K562 (cell line): ENCODE measurements around the gene CDYL2. TPM values are rescaled to one million over a fixed set of nuclear protein-coding genes. Genes with fewer than 3 reads are reported as not detected.

ENCODE experiments used
- ATAC-seq: fragments of 200-7000 bp; cut with Tn5 transposase; 3 replicates; pipeline ENCODE4 v1.9.1; 2020; ENCODE audit warnings: moderate library complexity
- BruUV-seq: library from RNA; stranded (reverse); fragments of 400-500 nt; replicated peaks from 2 replicates; lab custom pipeline; 2021; lab: Mats Ljungman, UMichigan
- CTCF ChIA-PET: fragments of 300-600 bp; formaldehyde crosslinking; extraction: SDS; loops from one replicate; lab custom pipeline; 2021; ENCODE audit warnings: low intra/inter-chr PET ratio; lab: Yijun Ruan, JAX
- POLR2A ChIA-PET: fragments of 300-600, 350-650 bp; sonication (Branson Sonifier 250); formaldehyde crosslinking; extraction: SDS; loops from one replicate; lab custom pipeline; 2021; ENCODE audit warnings: antibody characterized with exemption, inconsistent platforms; lab: Yijun Ruan, JAX
- DNase-seq, 4 experiments: peaks; one replicate each; pipeline versions ENCODE4 v3.0.0 to v3.0.0-alpha.2; 2011 to 2018; ENCODE audit warnings: low spot score in 3 of 4, mixed read lengths in 3 of 4; ENCODE audit errors: extremely low read depth in 1 of 4
- FAIRE-seq: peaks from 2 replicates; lab custom pipeline; 2011; peaks lifted over from hg19 to GRCh38; lab: Jason Lieb, UNC
- H2AFZ ChIP-seq: 2 replicates; pipeline ENCODE4 v1.6.0; 2011; ENCODE audit warnings: low read depth, low read length, control low read depth, inconsistent platforms
- H3K27ac ChIP-seq: fragments of 200-600 bp; 3 replicates; pipeline ENCODE4 v1.8.0; 2011; ENCODE audit warnings: low read depth, mild to moderate bottlenecking, control low read depth, inconsistent platforms, low read length, moderate library complexity, mixed read lengths; ENCODE audit errors: extremely low read depth
- H3K27me3 ChIP-seq, 2 experiments: fragments of 300-600 bp in 1 of 2; 2 replicates in 1 of 2; 3 replicates in 1 of 2; pipeline versions ENCODE4 v1.6.0 to v1.8.0; 2011; ENCODE audit warnings: inconsistent platforms in 2 of 2, low read length in 2 of 2, mild to moderate bottlenecking in 1 of 2, mixed read lengths in 1 of 2, moderate library complexity in 1 of 2; ENCODE audit not compliant: control insufficient read depth in 2 of 2, insufficient read depth in 2 of 2
- H3K36me3 ChIP-seq: fragments of 300-600 bp; 3 replicates; pipeline ENCODE4 v1.8.0; 2011; ENCODE audit warnings: mild to moderate bottlenecking, low read length, inconsistent platforms; ENCODE audit not compliant: control insufficient read depth, insufficient read depth
- H3K4me1 ChIP-seq, 2 experiments: fragments of 200-600 bp in 1 of 2; replicated peaks in 1 of 2; 2 replicates in 1 of 2; 3 replicates in 1 of 2; pipeline versions ENCODE4 v1.5.1 to v1.8.0; 2011; ENCODE audit warnings: inconsistent platforms in 2 of 2, low read length in 2 of 2, mild to moderate bottlenecking in 1 of 2, mixed read lengths in 1 of 2, moderate library complexity in 1 of 2; ENCODE audit not compliant: control insufficient read depth in 2 of 2, insufficient read depth in 2 of 2
- H3K4me2 ChIP-seq: 2 replicates; pipeline ENCODE4 v1.6.1; 2011; ENCODE audit warnings: low read length, control low read depth, inconsistent platforms, mixed read lengths; ENCODE audit not compliant: insufficient read depth
- H3K4me3 ChIP-seq: fragments of 200-600 bp; sonication (generic), shearing (Covaris generic); 2 replicates; pipeline ENCODE4 v1.5.1; 2016; ENCODE audit warnings: control low read depth, inconsistent platforms
- H3K79me2 ChIP-seq: fragments of 200-600 bp; 3 replicates; pipeline ENCODE4 v1.8.0; 2011; ENCODE audit warnings: low read length, inconsistent platforms; ENCODE audit not compliant: control insufficient read depth, insufficient read depth
- H3K9ac ChIP-seq, 2 experiments: 2 replicates each; pipeline versions ENCODE4 v1.6.0 to v1.6.1; 2011; ENCODE audit warnings: low read depth in 2 of 2, low read length in 2 of 2, control low read depth in 1 of 2, inconsistent platforms in 1 of 2, mild to moderate bottlenecking in 1 of 2, mixed read lengths in 1 of 2; ENCODE audit not compliant: insufficient read depth in 1 of 2
- H3K9me1 ChIP-seq: one replicate; pipeline ENCODE4 v1.6.0; 2011; ENCODE audit warnings: inconsistent platforms, mild to moderate bottlenecking, low read length, moderate library complexity; ENCODE audit not compliant: control insufficient read depth, insufficient read depth
- H3K9me3 ChIP-seq: replicated peaks from 2 replicates; pipeline ENCODE4 v1.5.1; 2011; ENCODE audit warnings: low read depth, low read length, inconsistent platforms; ENCODE audit not compliant: control insufficient read depth, insufficient read depth
- H4K20me1 ChIP-seq: replicated peaks from 2 replicates; pipeline ENCODE4 v1.6.1; 2011; ENCODE audit warnings: low read length, inconsistent platforms, mixed read lengths; ENCODE audit not compliant: control insufficient read depth, insufficient read depth
- ATF7 ChIP-seq: fragments of 450-650 bp; IDR thresholded peaks from 2 replicates; pipeline ENCODE4 v1.7.1; 2014; ENCODE audit warnings: mild to moderate bottlenecking, moderate library complexity
- CCAR2 ChIP-seq: fragments of 200-400 bp; formaldehyde crosslinking; IDR thresholded peaks from 2 replicates; pipeline ENCODE4 v1.6.1; 2017; ENCODE audit warnings: mild to moderate bottlenecking, low read depth, low read length
- CREM ChIP-seq: IDR thresholded peaks from 2 replicates; pipeline ENCODE4 v1.6.1; 2014; ENCODE audit warnings: antibody characterized with exemption, low read depth
- EZH2 ChIP-seq: IDR thresholded peaks from 2 replicates; pipeline ENCODE4 v1.6.1; 2012; ENCODE audit warnings: low read depth, mild to moderate bottlenecking, inconsistent platforms, low read length, borderline replicate concordance
- HCFC1 ChIP-seq: IDR thresholded peaks from 2 replicates; pipeline ENCODE4 v1.6.1; 2012; ENCODE audit warnings: low read depth, low read length, improper control_type of control experiment
- POLR2AphosphoS5 ChIP-seq: IDR thresholded peaks from 2 replicates; pipeline ENCODE4 v1.6.1; 2011; ENCODE audit warnings: mild to moderate bottlenecking, low read depth, low read length, moderate library complexity; ENCODE audit not compliant: control insufficient read depth, insufficient read depth
- RFX7 ChIP-seq: fragments of 250-450 bp; sonication (Bioruptor Pico); IDR thresholded peaks from 2 replicates; pipeline ENCODE4 v1.5.1; 2021; ENCODE audit warnings: mild to moderate bottlenecking
- SPI1 ChIP-seq: IDR thresholded peaks from 2 replicates; pipeline ENCODE4 v1.6.1; 2011; ENCODE audit warnings: low read depth, low read length, control low read depth, borderline replicate concordance
- ZBTB8A ChIP-seq: fragments of 450-650 bp; IDR thresholded peaks from 2 replicates; pipeline ENCODE4 v1.6.1; 2018; ENCODE audit warnings: mild to moderate bottlenecking, moderate library complexity; ENCODE audit not compliant: partially characterized antibody
- ZFP30 ChIP-seq: fragments of 250-450 bp; sonication (Bioruptor Pico); IDR thresholded peaks from 2 replicates; pipeline ENCODE4 v1.8.0; 2022; ENCODE audit warnings: moderate library complexity, mild to moderate bottlenecking, inconsistent platforms, borderline replicate concordance
- ZNF584 ChIP-seq: fragments of 200-800 bp; sonication (Bioruptor generic); IDR thresholded peaks from 2 replicates; pipeline ENCODE4 v1.6.1; 2016; ENCODE audit warnings: low read depth, mild to moderate bottlenecking, missing genetic modification characterization, missing compliant biosample characterization
- ZNF77 ChIP-seq: fragments of 250-450 bp; sonication (Bioruptor Pico); IDR thresholded peaks from 2 replicates; pipeline ENCODE4 v1.5.0; 2020
- WGBS: fragments of 100-300 bp; shearing (Covaris generic); methylation state at CpG from one replicate; pipeline ENCODE4 v1.1.6; 2016; ENCODE audit warnings: low coverage, mixed read lengths; ENCODE audit not compliant: insufficient coverage; ENCODE audit errors: missing lambda C conversion rate; 5-methylcytosine and 5-hydroxymethylcytosine counted together
- in situ Hi-C: fragments of 300-500 bp; cut with MboI; formaldehyde crosslinking; loops from 4 replicates; pipeline ENCODE4 v1.15.0; 2018; ENCODE audit warnings: inconsistent platforms, mixed read lengths
- intact Hi-C: fragments of 100-400 bp; cut with micrococcal nuclease; formaldehyde crosslinking; loops from 2 replicates; pipeline ENCODE4 v1.14.2; 2022
- polyA plus RNA-seq, 8 experiments: library from polyadenylated mRNA; depleted of rRNA in 4 of 8; stranded (reverse) in 5 of 8; unstranded in 3 of 8; fragments of >200 nt; fragmentation: Nextera tagmentation in 2 of 8; fragmentation: Illumina TruSeq in 1 of 8; extraction: Ambion mirVana in 2 of 8; extraction: Trizol in 1 of 8; gene quantifications; 2 replicates each; pipeline versions ENCODE4 v1.2.1 to v1.2.3, GENCODE V29; 2011 to 2014; ENCODE audit warnings: inconsistent platforms in 1 of 8, missing spikeins in 1 of 8
- total RNA-seq, 7 experiments: library from RNA; depleted of rRNA in 6 of 7; stranded (reverse); fragments of >200 nt in 6 of 7; fragmentation: Illumina TruSeq in 2 of 7; extraction: Trizol in 2 of 7; gene quantifications; 2 replicates each; pipeline versions ENCODE4 v1.2.1 to v1.2.3, GENCODE V29; 2011 to 2021; ENCODE audit warnings: low replicate concordance in 1 of 7

Gene CDYL2
- total and polyA plus RNA-seq, 9 of the 15 experiments (the other 6 are each of a cell fraction or from before 2014, with no cell fraction given): under 0.01 to 0.04 (median 0.01) TPM; not detected in 6

DNA sequence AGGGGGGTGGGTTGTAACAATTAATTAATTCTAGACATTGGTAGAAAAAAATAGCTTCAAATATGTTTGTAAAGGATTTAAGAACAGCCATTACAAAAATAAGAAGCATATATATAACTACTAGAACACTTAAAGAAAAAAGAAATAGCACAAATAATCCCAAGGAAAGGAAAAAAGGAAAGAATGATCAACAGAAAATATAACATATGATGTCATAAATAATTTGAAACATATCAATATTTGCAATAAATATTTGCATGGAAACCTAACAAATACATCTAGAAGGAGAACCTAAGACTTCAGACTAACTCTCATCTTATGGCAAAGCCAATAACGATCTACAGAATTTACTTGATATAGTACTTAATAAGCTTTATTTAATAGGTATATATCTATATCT is 28.9 kb downstream of the CDYL2 start:
- Histone ChIP-seq H3K4me3 (no peak overlapping the region), H3K4me2 (no peak overlapping the region), H3K9me1 (no peaks in the 10 kb centered on the region), H3K4me1 (no peaks in the 10 kb centered on the region), H3K27ac (no peak overlapping the region), H3K36me3 (no peaks in the 10 kb centered on the region), H4K20me1 (no peaks in the 10 kb centered on the region), H3K9ac (no peak overlapping the region), H2AFZ (no peak overlapping the region), H3K9me3 (no peaks in the 10 kb centered on the region), H3K27me3 (no peaks in the 10 kb centered on the region), H3K79me2 (no peaks in the 10 kb centered on the region)
- CTCF ChIA-PET: no interaction called here
- no TSS peak for BruUV-seq
- DNase-seq: no peak
- intact Hi-C loops (no loop called here), in situ Hi-C loops (no loop called here)
- POLR2A ChIA-PET: no interaction called here
- FAIRE-seq: peak; percentile 35
- ATAC-seq: no peak
- TF ChIP-seq SPI1: no peak
- no peak for TF ChIP-seq EZH2
- no peak for TF ChIP-seq RFX7
- TF ChIP-seq ZBTB8A: no peak
- TF ChIP-seq ZFP30 (CRISPR knock-in tag): no peak
- no peak for TF ChIP-seq CCAR2
- TF ChIP-seq CREM: no peak
- no peak for TF ChIP-seq HCFC1
- TF ChIP-seq POLR2AphosphoS5: no peak
- TF ChIP-seq ATF7: no peak
- no peak for TF ChIP-seq ZNF77 (CRISPR knock-in tag)
- TF ChIP-seq ZNF584: no peak
- WGBS: 0% methylated on average over 1 of the region's 1 CpG
